ENCODE data around the gene MRTFB.

- TF ChIP-seq CTCF (IDR thresholded peaks at IDR 0.05; ENCODE audit: low read length), result no peak
- TF ChIP-seq EZH2phosphoT487 (IDR thresholded peaks at IDR 0.05; ENCODE audit: low read length), result no peak
- no peak for TF ChIP-seq EZH2 (optimal IDR thresholded peaks at IDR 0.05; ENCODE audit: low read depth, low read length)
Measured at GRCh38 chr16:14263011-14263410, 191.9 kb downstream of the MRTFB start.
